ENCODE measurements around the gene SIRT6.

DNA sequence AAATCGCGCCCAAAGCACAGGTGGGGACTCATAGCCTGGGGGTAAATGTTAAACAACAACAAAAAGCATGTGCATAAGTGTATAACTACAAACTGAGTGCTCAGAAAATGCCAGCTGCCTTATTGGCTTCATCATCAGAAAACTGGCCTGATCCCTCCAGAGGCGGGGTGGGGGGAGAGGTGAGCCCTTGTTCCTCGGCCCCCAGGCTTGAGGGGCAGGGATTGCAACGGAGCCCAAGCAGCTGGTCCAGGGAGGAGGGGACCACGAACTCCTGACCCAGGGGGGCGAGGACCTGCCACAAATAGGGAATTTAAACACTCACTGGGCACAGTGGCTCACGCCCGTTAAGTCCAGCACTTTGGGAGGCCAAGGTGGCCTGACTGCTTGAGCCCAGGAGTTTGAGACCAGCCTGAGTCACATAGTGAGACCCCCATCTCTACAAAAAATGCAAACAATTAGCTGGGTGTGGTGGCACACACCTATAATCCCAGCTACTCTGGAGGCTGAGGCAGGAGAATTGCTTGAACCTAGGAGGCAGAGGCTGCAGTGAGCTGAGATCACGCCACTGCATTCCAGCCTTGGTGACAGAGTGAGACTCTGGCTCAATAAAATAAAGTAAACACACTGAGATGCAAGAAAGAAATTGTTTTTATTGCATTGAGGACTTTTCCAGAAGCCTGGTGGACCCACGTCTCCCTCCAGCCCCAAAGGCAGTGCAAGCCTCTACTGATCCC, 8.7 kb downstream of the SIRT6 start:
- TF ChIP-seq, protein P1, sequence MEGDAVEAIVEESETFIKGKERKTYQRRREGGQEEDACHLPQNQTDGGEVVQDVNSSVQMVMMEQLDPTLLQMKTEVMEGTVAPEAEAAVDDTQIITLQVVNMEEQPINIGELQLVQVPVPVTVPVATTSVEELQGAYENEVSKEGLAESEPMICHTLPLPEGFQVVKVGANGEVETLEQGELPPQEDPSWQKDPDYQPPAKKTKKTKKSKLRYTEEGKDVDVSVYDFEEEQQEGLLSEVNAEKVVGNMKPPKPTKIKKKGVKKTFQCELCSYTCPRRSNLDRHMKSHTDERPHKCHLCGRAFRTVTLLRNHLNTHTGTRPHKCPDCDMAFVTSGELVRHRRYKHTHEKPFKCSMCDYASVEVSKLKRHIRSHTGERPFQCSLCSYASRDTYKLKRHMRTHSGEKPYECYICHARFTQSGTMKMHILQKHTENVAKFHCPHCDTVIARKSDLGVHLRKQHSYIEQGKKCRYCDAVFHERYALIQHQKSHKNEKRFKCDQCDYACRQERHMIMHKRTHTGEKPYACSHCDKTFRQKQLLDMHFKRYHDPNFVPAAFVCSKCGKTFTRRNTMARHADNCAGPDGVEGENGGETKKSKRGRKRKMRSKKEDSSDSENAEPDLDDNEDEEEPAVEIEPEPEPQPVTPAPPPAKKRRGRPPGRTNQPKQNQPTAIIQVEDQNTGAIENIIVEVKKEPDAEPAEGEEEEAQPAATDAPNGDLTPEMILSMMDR (IDR thresholded peaks at IDR 0.05), result no peak
- TF ChIP-seq ZFX (IDR thresholded peaks at IDR 0.05; ENCODE audit: borderline replicate concordance), result no peak

All from 22Rv1 (cell line).